Hypothalamus (tissue), 51 donors: Measurements from ENCODE around the gene TTLL13.
"Not testable (repeated sequence)": the region's sequence is repeated elsewhere in the genome, so short reads cannot be mapped to it uniquely, and the experiment has no call there.

Source experiments
- DNase-seq, 51 donors: peaks; one replicate each; lab custom pipeline; 2025; lab: John Stamatoyannopoulos, UW

The TTLL13 gene

DNA sequence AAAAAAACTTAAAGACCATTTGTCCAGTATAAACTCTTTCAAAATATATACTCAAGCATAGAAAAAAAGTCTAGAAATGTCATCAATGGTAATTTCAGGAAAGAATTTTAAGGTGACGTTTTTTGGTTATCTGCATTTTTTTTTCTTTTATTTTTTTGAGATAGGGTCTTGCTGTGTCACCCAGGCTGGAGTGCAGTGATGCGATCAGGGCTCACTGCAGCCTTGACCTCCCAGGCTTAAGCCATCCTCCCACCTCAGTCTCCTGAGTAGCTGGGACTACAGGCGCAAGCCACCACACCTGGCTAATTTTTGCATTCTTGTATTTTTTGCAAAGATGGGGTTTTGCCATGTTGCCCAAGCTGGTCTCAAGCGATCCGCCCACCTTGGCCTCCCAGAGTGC, 31.4 kb downstream of the TTLL13 start:
- not testable (repeated sequence) for DNase-seq

DNA sequence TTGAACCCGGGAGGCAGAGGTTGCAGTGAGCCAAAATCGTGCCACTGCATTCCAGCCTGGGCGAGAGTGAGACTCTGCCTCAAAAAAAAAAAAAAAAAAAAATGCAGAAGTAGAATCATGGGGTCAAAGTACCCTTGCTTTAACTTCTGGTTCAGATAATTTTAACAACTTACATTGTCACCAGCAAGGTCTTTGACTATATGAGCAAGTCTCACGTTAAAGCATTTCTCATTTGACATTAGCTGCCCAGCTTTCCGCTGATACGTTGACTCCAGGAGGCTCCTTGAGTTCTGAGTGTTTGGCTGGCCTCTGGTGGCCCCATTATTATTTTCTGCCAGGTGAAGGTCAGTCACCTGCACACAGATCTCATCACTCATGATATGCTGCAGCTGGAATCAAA, 32.3 kb downstream of the TTLL13 start:
- not testable (repeated sequence) for DNase-seq

DNA sequence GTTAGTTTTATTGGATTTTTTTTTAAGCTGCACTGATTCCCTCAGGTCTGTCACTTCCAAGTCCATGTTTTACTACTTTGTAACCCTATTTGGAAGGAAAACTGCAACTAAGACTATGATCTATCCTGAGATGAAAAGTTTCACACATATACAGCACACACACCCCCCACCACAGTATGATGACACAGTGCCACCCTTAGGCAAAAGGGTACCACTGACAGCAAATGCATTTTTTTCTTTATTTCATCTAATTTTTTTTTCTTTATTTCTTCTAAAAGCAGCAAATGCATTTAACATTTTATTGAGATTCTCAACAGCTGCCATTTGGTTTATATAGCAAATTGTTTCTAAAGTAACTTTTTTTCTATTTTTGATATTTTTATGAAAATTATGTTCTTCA, 37.3 kb downstream of the TTLL13 start:
- DNase-seq = peak in 1 of 51 donors; percentile 23

DNA sequence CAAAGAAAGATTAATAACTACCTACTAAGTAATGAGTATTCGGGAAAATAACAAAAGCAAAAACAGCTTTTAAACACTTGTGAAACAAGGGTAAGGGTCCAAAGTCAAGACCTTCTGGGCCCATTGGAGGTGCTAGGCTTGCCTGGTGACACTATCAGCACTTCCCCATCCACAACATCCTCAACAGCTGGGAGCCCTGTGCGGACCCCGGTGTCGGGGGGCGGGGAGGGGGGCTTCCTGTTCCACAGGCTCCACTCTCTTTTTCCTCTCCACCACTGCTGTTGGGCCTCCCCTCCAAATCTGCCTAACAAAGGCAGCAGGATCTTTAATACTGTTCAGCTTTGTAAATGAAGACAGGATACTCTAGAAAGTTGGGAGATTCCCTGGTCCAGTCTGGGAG, 37.7 kb downstream of the TTLL13 start:
- DNase-seq = no peak

DNA sequence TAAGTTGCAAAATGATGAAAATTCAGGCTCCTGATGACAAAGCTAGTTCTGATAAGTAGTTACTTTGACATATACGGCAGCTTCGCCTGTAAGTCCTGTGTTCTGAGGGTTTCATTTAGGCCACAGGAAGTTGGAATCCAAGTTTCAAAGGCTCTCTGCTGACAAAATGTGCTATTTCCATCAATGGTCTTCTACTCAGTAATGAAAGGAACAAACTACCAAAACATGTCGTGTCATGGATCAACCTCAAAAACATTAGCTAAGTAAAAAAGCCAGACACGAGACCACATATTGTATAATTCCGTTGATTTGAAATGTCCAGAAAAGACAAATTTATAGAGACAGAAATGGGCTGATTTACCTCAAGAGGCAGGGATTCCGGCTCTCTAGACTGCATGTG, 38.6 kb downstream of the TTLL13 start:
- DNase-seq = no peak

DNA sequence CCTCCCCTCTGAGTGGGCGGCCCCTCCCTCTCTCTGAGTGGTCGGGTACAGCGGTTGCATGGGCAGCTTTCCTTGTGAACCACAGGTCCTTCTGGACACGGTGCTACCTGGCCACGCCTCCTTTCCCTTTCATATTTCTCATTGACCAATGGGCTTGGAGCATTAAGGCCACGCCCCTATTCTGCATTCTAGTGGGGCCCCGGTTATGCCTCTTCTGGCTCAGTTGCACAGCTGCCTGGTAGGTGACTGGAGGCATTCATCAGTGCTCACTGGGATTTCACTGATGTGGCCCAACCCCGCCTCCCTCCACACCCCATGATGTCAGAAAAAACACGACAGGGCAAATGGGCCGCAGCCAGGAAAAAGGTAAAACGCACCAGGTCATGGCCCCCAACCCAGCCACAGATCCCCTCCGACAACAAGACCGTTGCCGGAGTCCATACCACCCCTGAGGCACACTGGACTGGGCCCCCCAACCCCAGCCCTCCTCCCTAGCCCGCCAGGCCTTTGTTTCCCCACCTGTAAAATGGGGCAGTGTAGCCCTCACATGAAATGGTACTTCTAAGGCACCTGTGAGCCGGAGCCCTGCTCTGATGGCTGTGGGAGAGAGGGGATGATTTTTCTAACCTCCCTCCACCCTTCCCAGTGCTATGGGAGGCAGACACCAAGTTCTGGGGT, 42.5 kb downstream of the TTLL13 start:
- DNase-seq = no peak

DNA sequence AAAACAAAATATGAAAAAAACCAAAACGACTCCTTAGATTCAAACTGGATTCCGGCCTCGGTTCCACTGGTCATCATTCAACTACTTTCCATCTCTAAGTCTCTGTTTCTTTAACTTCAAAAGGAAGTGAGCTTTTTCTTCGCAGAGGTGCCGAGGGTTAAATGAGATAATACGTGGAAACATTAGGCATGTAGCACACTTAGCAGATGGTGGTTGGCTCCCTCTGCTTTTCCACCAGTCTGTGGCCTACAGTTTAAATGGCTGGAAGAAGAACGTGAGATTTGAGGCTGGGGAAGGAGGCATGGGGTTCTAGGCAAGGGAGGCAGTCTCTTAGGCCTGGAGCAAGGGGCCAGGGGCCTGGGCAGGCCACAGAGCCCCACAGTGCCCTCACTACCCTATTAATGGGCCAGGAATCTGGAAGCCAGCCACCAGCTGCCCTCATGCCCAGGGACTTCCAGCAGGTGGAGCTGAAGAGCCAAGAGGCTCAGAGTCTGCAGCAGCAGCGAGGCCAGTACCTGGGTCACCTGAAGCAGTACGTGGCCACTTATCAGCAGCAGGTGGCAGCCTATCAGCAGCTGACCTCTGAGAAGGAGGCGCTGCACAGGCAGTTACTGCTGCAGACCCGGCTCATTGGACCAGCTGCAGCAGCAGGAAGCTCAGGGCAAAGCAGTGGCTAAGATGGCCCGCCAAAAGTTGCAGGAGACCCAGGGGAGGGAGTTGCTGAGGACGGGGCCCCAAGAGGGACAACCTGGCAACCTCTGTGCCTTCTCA, 43.9 kb downstream of the TTLL13 start:
- DNase-seq = peak in 32 of 51 donors; percentile 17 to 65 (median 45)

DNA sequence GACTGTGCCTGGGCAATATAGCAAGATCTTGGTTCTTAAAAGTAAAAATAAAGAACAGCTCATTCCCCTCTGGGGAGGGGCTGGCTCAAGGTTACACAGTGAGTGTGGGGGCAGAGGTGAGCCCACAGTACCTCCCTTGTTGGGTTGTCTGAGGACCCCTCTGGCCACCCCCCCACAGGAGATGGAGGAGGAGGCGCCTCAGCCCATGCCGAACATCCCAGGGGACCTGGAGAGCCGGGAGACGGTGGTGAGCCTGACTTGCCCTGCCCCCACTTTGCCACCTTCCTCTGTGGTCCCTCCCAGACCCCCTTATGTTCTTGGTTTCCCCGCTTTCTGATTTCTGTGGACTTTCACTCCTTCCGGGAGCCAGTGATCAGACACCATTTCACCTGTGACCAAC, 44.8 kb downstream of the TTLL13 start:
- no peak for DNase-seq

DNA sequence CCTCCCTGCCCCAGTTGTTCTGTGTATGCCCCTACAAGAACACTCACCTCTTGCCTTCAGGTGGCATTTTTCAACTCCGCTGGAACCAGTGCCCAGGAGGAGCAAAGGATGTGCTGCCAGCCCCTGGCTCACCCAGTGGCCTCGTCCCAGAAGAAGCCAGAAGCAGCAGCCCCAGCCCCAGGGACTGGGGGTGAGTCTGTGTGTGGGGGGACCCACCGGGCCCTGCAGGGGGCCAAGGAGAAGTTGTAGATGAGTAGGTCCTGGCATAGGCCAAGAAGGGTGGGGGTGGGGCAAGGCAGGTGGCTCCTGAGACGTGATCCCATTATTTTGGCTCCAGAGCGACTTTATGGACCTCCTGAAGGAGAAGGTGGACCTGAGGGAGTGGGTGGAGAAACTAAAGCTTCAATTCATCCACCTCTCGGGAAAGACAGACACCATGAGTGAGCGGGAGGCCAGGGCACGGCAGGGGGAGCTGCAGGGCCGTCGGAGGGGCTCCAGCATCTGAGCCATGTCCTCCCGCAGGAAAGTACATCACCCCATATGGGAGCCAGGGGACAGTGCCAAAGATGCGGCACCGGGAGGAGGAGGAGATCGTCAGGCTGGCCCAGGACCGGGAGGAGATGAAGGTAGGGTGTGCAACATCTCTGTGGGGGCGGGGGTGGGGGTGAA, 45.4 kb downstream of the TTLL13 start:
- peak in 8 of 51 donors; percentile 13 to 30 (median 18) for DNase-seq

DNA sequence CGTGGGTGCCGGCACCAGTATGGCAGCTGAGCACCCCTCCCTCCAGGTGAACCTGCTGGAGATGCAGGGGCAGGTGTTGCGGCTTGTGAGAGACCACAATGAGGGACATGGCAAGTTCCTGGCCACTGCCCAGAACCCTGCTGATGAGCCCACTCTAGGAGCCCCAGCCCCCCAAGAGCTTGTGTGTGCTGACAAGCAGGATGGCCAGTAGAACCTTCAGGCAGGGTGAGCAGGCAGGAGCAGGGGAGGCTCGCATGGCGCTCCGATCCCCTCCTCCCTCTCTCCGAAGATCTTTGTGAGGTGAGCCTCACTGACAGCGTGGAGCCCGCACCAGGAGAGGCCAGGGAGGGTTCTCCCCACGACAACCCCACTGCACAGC, 45.9 kb downstream of the TTLL13 start:
- no peak for DNase-seq

DNA sequence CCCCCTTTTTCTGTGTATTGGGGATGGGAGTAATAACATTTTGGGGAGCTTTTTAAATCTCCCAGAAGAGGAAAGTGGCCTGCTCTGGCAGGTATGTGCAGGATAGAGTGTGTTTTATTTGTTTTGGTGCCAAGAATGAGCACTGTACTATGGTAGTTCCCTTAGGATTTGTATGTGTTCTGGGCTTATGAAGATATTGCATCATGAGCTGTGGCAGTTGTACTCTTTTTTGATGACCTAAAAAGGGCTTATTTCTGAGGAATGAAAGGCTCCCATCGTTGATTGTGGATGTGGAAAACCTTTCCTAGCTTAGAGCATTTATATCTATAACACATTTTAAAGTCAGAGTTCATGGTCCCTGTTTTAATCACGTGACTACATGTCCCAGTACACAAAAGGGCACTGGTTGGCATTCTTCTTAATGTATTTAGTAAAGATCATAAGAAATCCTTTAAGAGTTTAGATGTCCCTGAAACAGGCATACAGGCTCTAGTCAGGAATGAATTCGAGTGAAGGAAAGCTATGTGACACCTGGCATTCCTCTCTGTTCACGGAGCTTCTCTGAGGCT, 47.0 kb downstream of the TTLL13 start:
- not testable (repeated sequence) for DNase-seq

DNA sequence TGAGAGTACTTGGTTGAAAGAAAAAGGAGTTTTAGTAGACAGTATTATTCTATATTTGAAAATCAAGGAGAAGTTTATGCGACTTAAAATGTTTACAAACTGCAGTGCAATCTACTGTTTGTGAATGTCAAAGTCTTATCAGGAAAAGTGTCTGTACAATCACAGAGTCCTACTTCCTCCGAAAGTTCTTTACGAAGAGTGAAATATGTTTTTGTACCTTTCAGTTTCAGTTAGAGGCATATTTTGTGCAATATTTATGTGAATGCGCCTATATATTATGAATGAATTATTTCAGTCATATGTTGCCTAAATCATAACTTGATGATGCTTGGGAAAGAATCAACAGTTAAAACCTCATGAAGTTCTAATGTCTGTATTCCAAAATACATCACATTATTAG, 47.7 kb downstream of the TTLL13 start:
- no peak for DNase-seq

DNA sequence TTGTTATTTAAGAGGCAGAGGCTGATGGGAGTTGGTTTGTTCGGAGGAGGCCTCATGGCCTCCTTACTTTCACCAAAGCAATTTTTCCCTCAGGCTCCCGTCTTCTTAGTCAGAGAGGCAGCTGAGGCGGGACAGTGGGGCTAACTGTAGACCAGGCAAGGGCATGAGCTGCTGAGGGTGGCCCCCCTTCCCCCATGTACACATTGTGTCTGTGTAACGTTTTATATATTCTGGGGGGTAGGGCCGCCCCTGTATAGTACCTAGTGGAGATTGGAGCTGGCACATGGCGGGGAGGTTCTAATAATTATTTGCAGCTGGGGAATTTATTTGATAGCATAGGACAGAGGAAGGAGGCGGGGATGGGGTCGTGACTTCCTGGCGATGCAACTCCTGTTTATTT, 51.2 kb downstream of the TTLL13 start:
- DNase-seq = no peak

DNA sequence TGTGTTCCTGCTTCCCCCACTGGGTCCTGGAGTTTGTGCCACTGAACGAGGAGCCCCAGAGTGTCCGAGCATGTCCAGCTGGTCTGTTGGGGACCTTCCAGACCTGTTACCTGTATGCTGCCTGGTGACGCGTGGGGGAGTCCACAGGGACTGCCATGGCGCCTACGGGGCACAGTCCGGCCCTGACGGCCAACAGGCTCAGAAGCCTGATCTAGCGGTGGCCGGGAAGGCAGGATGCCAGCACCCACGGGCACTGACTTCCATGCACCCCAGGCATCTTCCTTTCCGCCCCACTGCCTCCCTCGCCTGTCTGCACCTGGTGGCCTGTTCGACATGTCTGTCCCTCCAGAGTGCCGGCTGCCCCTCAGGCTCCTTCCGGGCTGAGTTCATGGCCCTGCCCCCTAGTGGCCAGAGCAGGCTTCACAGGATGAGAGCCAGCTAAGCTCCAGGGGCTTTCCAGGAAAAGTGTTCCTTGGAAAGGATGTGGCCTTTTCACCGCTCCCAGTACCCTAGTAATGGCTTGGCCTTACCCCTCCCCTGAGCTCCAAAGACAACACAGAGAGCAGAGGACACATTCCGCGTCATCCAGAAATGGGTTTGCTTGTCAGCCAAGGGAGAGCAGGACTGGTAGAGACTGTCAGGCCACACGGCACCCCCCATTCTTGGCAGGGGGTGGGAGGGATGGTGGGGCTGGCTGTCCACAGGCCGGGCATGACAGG, 51.8 kb downstream of the TTLL13 start:
- peak in 8 of 51 donors; percentile 8 to 35 (median 18) for DNase-seq

DNA sequence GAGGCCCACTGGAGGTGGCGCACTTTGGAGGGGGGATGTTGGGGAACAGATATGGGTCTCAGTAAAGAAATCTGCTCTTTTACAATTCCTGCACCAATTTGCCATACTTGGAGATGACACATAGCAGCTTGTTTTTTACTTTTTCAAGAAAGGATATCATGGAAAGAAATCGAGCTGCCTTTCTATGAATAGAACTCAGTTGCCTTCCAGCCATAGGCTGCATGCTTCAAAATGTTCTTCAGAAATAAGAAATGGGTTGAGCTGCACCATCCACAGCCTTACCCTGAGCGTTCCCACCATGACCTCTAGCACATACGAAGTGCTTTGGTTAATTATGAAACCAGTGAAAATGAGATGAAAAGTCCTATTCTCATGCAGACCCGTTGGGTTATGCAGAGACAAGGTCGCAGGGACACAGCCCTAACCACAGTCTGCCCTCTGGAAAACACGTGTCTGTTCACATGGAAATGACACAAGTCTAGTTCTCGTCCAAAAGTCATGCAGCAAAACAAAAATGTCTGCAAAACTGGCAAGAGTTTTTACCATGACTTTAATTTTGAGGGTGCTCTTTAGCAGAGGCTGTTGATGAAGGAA, 52.4 kb downstream of the TTLL13 start:
- no peak for DNase-seq

DNA sequence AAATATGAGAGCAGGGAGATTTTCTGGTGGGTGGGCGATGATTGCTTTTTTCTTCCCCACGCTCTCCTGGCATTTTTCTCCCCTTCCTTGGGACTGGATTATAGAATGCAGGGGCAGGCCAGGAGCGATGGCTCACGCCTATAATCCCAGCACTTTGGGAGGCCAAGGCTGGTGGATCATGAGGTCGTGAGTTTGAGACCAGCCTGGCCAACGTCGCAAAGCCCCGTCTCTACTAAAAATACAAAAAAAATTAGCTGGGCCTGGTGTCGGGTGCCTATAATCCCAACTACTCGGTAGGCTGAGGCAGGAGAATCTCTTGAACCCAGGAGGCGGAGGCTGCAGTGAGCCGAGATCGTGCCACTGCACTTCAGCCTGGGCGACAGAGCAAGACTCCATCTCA, 56.0 kb downstream of the TTLL13 start:
- not testable (repeated sequence) for DNase-seq

DNA sequence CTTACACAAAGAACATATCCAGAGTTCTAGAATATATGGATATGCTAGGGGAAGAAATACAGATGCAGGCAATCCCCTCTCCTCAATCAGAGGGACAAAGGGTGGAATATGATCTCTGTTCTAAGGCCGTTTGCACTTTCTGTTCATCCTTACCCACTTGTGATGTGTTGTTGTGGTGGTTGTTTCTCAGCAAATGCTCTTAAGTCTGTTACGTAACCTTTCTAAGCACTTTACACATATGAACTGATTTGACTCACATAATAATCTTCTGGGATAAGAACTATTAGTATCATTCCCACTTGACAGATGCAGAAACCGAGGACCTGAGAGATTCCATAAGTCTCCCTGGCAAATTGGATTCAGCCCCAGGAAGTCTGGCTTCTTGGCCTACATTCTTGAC, 56.6 kb downstream of the TTLL13 start:
- no peak for DNase-seq

DNA sequence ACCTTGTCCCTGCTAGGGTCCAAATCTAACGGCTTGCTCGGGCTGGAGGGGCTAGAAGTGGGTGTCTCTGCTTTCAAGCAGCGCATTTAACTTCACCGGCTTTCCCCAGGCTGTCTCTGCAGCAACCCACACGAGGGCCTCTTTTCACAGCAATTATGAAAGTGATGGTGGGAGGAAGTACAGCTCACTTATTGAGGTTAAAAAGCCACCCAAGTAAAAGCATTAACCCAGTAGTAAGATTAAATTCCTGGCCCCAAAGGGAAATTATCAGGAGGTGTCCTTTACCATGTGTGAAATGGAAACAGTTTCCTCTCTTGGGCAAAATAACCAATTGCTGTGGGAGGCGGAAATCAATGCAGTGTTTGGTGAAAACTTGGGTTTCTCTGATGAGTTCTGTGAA, 57.2 kb downstream of the TTLL13 start:
- DNase-seq = peak in 3 of 51 donors; percentile 14 to 59 (median 16)

DNA sequence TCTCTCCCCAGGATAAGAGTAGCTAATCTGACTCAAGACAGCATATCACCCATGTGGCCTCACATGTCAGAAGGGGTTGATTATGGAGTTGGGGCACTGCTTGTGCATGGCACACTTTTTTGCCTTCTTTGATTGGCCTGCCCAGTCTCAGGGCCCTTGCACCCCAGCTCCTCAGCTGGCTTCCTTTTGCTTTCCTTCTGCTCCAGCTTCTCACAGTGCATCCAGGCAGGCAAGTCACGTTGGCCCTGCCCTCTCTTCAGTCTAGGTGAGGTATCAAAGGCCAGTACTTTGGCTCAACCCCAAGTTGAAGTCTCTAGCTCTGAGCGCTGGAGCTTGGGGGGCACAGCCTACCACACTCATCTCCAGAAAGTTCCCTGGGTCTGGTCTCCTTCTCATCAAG, 58.3 kb downstream of the TTLL13 start:
- DNase-seq = no peak

DNA sequence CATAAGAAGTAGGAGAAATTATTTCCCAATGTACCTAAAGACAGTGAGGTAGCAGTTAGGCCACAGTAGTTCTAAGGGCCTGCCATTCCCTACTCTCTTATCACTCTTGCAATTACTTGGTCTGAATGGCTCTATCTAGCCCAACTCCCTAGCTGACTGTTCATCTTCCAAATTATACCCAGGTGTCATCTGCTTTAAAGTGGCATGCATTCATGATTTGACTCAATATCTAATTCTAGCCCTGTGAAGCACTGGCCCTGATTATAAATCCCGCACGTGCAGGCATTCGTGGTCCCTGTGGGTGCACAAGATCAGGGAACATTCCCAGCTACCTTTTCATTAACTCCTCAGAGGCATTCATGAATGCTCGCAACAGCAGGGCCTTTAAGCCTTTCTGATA, 59.7 kb downstream of the TTLL13 start:
- no peak for DNase-seq
